ENCODE results near the gene RELN. TPM values are rescaled to one million over a fixed set of nuclear protein-coding genes. Genes with fewer than 3 reads are reported as not detected.

Gene RELN
- total and polyA plus RNA-seq, 9 of the 15 experiments (the other 6 are each of a cell fraction or from before 2014, with no cell fraction given) = 12.9 to 43.2 (median 18.1) TPM

- no peaks in the 10 kb centered on the region for H3K36me3 ChIP-seq (ENCODE audit: control insufficient read depth, insufficient read depth, low read length)
- no peaks in the 10 kb centered on the region for H3K9me1 ChIP-seq (ENCODE audit: control insufficient read depth, insufficient read depth, low read length)
- intact Hi-C loops (cut with micrococcal nuclease) = no loop called here
- no peak overlapping the region for H3K4me2 ChIP-seq (ENCODE audit: insufficient read depth, low read length)
- H3K9ac ChIP-seq (ENCODE audit: insufficient read depth in 1 of 2, low read depth in 2 of 2, low read length in 2 of 2) = no peak overlapping the region
- no peak overlapping the region for H3K27ac ChIP-seq (ENCODE audit: extremely low read depth, low read depth, low read length)
- H4K20me1 ChIP-seq (replicated peaks; ENCODE audit: control insufficient read depth, insufficient read depth, low read length) = no peaks in the 10 kb centered on the region
- 44% methylated on average over 2 of the region's 2 CpGs for WGBS (ENCODE audit: insufficient coverage, low coverage, missing lambda C conversion rate)
- CTCF ChIA-PET (ENCODE audit: low intra/inter-chr PET ratio) = no interaction called here
- DNase-seq (ENCODE audit: extremely low read depth in 1 of 4, low spot score in 3 of 4) (no peak), FAIRE-seq (no peak), ATAC-seq (no peak)
- H3K9me3 ChIP-seq (replicated peaks; ENCODE audit: control insufficient read depth, insufficient read depth, low read depth, low read length) = no peaks in the 10 kb centered on the region
- POLR2A ChIA-PET = no interaction called here
- H3K79me2 ChIP-seq (ENCODE audit: control insufficient read depth, insufficient read depth, low read length) = no peaks in the 10 kb centered on the region
- no peak overlapping the region for H2AFZ ChIP-seq (ENCODE audit: low read depth, low read length)
- no TSS peak for BruUV-seq (replicated peaks)
- H3K4me1 ChIP-seq (replicated peaks in 1 of 2; ENCODE audit: control insufficient read depth in 2 of 2, insufficient read depth in 2 of 2, low read length in 2 of 2) = no peaks in the 10 kb centered on the region
- H3K4me3 ChIP-seq = no peak overlapping the region
- no peaks in the 10 kb centered on the region for H3K27me3 ChIP-seq (ENCODE audit: control insufficient read depth in 2 of 2, insufficient read depth in 2 of 2, low read length in 2 of 2)
- TF ChIP-seq ZNF764 (CRISPR knock-in tag; IDR thresholded peaks at IDR 0.05; ENCODE audit: low read depth) (no peak), NRF1 (conservative IDR thresholded peaks at IDR 0.05 in 1 of 2, IDR thresholded peaks at IDR 0.05 in 1 of 2) (no peak), STAG1 (CRISPR knock-in tag; IDR thresholded peaks at IDR 0.05; ENCODE audit: borderline replicate concordance) (no peak), KDM1A (IDR thresholded peaks at IDR 0.05) (no peak), XRCC5 (IDR thresholded peaks at IDR 0.05; ENCODE audit: low read depth, low read length) (no peak), MTA1 (IDR thresholded peaks at IDR 0.05; ENCODE audit: borderline replicate concordance) (no peak), ZNF436 (CRISPR knock-in tag; IDR thresholded peaks at IDR 0.05) (no peak), SMARCB1 (IDR thresholded peaks at IDR 0.05; ENCODE audit: insufficient read length, low read depth) (no peak)
- TF ChIP-seq, protein P1, sequence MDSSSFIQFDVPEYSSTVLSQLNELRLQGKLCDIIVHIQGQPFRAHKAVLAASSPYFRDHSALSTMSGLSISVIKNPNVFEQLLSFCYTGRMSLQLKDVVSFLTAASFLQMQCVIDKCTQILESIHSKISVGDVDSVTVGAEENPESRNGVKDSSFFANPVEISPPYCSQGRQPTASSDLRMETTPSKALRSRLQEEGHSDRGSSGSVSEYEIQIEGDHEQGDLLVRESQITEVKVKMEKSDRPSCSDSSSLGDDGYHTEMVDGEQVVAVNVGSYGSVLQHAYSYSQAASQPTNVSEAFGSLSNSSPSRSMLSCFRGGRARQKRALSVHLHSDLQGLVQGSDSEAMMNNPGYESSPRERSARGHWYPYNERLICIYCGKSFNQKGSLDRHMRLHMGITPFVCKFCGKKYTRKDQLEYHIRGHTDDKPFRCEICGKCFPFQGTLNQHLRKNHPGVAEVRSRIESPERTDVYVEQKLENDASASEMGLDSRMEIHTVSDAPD (CRISPR knock-in tag; IDR thresholded peaks at IDR 0.05) = no peak
- TF ChIP-seq, protein P2, sequence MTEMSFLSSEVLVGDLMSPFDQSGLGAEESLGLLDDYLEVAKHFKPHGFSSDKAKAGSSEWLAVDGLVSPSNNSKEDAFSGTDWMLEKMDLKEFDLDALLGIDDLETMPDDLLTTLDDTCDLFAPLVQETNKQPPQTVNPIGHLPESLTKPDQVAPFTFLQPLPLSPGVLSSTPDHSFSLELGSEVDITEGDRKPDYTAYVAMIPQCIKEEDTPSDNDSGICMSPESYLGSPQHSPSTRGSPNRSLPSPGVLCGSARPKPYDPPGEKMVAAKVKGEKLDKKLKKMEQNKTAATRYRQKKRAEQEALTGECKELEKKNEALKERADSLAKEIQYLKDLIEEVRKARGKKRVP (CRISPR knock-in tag; IDR thresholded peaks at IDR 0.05) = no peak
- in situ Hi-C loops (cut with MboI) = no loop called here
Observed at GRCh38 chr7:103580031-103580430, 409.4 kb downstream of the RELN start.
